Limb (tissue), 2 donors: Measurements from ENCODE around the gene RBM4.
A peak's percentile ranks its signal among the peaks of the same experiment; 100 is the strongest.
"Not testable (repeated sequence)": the region's sequence is repeated elsewhere in the genome, so short reads cannot be mapped to it uniquely, and the experiment has no call there.

ENCODE experiments used
- DNase-seq, 2 donors: peaks; one replicate each; pipeline ENCODE4 v3.0.0-alpha.2; 2016; ENCODE audit errors: extremely low spot score in 2 of 2

The RBM4 gene

GRCh38 chr11:66616379-66617154 is 21.9 kb upstream of the RBM4 start, which contains the start of gene RBM14:
TSS of gene RBM14 (plus strand) at chr11:66616630. CDS start at chr11:66616721, 91 bp downstream.
- peak; percentile 98 to 99 for DNase-seq

GRCh38 chr11:66617155-66617834 is 21.2 kb upstream of the RBM4 start:
- no peak for DNase-seq

GRCh38 chr11:66619080-66619554 is 19.4 kb upstream of the RBM4 start:
- DNase-seq: no peak

DNA sequence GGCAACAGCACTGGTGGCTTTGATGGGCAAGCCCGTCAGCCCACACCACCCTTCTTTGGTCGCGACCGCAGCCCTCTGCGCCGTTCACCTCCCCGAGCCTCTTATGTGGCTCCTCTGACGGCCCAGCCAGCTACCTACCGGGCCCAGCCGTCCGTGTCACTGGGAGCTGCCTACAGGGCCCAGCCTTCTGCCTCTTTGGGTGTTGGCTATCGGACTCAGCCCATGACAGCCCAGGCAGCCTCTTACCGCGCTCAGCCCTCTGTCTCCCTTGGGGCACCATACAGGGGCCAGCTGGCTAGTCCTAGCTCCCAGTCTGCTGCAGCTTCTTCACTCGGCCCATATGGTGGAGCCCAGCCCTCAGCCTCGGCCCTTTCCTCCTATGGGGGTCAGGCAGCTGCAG is 14.1 kb upstream of the RBM4 start:
- no peak for DNase-seq

DNA sequence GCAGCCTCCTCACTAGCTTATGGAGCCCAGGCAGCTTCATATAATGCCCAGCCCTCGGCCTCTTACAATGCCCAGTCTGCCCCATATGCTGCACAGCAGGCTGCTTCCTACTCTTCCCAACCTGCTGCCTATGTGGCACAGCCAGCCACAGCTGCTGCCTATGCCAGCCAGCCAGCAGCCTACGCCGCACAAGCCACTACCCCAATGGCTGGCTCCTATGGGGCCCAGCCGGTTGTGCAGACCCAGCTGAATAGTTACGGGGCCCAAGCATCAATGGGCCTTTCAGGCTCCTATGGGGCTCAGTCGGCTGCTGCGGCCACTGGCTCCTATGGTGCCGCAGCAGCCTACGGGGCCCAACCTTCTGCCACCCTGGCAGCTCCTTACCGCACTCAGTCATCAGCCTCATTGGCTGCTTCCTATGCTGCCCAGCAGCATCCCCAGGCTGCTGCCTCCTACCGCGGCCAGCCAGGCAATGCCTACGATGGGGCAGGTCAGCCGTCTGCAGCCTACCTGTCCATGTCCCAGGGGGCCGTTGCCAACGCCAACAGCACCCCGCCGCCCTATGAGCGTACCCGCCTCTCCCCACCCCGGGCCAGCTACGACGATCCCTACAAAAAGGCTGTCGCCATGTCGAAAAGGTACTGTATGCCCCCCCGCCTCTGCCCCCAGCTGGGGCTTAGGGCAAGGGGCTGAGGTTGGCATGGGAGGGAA is 13.3 kb upstream of the RBM4 start:
- DNase-seq: no peak

GRCh38 chr11:66625752-66626149 is 12.8 kb upstream of the RBM4 start:
- DNase-seq: no peak

- DNase-seq: no peak
These were observed 12.1 kb upstream of the RBM4 start for GRCh38 chr11:66626382-66626781.

GRCh38 chr11:66626926-66627325 is 11.6 kb upstream of the RBM4 start:
- no peak for DNase-seq

GRCh38 chr11:66628061-66628603 is 10.4 kb upstream of the RBM4 start:
- DNase-seq: no peak

GRCh38 chr11:66629356-66629755 is 9.1 kb upstream of the RBM4 start:
- DNase-seq: no peak

GRCh38 chr11:66631883-66632282 is 6.6 kb upstream of the RBM4 start:
- DNase-seq: no peak

DNA sequence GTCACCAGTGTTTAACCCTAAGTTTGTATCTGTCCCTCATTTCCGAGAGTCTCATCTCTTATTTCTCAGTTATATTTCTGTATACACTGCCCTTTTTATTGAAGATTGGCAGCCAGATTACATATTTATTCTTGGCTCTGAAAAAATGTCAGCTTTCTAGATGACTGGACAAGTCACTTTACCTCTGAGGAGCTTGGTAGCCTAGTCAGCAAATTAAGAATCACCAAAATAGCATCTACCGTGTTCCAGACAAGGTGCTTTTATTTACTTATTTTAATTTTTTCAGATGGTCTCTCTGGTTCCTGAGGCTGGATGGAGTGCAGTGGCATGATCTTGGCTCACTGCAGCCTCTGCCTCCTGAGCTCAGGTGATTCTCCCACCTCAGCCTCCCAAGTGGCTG is 5.6 kb upstream of the RBM4 start:
- no peak for DNase-seq

- DNase-seq: no peak
These were observed 2.1 kb upstream of the RBM4 start for GRCh38 chr11:66636411-66636810.

GRCh38 chr11:66637557-66638176 is 836 bp upstream of the RBM4 start:
- DNase-seq: no peak

DNA sequence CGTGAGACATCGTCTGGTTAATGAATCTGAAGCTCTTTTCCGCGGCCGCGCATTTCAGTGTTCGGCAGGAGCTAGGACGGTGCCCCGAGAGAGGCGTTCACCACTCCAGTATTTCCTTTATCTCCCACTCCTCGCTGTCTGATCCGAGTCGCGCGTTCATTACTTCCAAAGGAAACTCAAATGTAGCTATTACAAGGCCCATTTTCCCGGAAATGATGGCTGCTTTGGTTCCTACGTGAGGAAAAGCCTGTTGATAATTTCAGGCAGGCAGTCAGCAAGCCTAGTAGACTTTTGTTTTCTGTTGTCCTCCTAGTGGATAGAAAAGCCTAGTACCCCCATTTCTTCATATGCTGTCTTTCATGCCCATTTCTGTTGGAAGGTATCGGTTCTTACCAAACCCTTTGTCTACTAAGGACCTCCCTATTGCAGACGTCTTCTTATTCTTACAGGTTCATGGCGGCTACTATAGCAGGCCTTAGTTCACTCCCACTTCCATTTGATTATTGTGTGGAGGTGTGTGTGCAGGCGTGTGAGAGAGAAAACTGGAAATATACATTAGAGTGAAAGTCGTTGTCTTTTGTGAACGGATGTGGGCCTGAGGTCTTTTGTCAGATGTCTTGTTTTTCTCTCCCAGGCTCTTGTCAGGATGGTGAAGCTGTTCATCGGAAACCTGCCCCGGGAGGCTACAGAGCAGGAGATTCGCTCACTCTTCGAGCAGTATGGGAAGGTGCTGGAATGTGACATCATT is 737 bp downstream of the RBM4 start:
- peak in 1 of 2 donors; percentile 34 for DNase-seq

DNA sequence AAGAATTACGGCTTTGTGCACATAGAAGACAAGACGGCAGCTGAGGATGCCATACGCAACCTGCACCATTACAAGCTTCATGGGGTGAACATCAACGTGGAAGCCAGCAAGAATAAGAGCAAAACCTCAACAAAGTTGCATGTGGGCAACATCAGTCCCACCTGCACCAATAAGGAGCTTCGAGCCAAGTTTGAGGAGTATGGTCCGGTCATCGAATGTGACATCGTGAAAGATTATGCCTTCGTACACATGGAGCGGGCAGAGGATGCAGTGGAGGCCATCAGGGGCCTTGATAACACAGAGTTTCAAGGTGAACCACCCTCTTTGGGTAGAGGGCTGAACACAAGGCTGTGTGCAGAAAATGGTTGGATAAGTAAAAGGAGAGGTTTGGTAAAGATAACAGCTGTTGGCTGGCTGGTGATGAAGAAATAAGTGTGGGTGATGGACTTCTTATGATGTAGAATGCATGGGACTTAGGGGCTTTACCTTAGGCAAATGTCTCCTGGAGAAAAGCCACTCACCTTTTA is 1.4 kb downstream of the RBM4 start:
- DNase-seq: not testable (repeated sequence)

DNA sequence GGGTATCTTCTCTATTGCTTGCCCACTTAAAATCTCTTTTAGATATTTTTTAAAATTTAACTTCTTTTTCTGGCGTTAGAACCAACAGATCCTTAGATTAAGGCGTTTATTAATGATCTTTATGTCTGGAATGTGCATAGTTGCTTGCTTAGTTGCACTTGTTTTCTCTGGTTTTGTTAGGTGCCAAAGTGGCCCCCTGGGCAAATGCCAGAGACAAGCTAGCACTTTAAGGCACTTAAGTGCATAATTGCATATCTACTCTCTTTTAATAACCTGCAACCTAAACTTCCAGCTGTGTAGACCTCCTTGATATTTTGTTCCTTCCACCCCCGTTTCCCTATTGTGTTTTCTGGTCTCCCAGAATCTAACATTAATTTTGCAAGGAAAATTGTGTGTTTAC is 3.3 kb downstream of the RBM4 start:
- DNase-seq: no peak

GRCh38 chr11:66643745-66644437 is 5.4 kb downstream of the RBM4 start:
- peak in 1 of 2 donors; percentile 33 for DNase-seq

- no peak for DNase-seq
These were observed 8.3 kb downstream of the RBM4 start for GRCh38 chr11:66646828-66647227.

GRCh38 chr11:66649903-66650302 is 11.4 kb downstream of the RBM4 start:
- no peak for DNase-seq
